22Rv1 (cell line): ENCODE measurements around the gene CYP4B1.
"Not testable (repeated sequence)": the region's sequence is repeated elsewhere in the genome, so short reads cannot be mapped to it uniquely, and the experiment has no call there.

ENCODE experiments used
- CTCF ChIP-seq: fragments of 450-650 bp; IDR thresholded peaks from 2 replicates; pipeline ENCODE4 v1.5.1; 2017; ENCODE audit warnings: mild to moderate bottlenecking
- ZFX ChIP-seq: fragments of 450-650 bp; IDR thresholded peaks from 2 replicates; pipeline ENCODE4 v1.6.1; 2017; ENCODE audit warnings: antibody characterized with exemption, borderline replicate concordance

- not testable (repeated sequence) for TF ChIP-seq CTCF, ZFX
Measured at GRCh38 chr1:46788634-46789033, 10.2 kb upstream of the CYP4B1 start.
